ENCODE measurements around the gene FAM131B.

Gene FAM131B

GRCh38 chr7:143316492-143316891 is 46.0 kb downstream of the FAM131B start:
- CTCF ChIA-PET: interaction anchor here (1.5 to 2.3 kb wide), 2 partner anchors 10 to 11 kb away, joined by 3 to 11 read pairs; no protein-coding TSS in a partner anchor
- no peak for TF ChIP-seq CTCF (IDR thresholded peaks at IDR 0.05; ENCODE audit: insufficient read depth, low read length, missing control alignments)
- POLR2A ChIA-PET: no interaction called here
- no peak for DNase-seq (ENCODE audit: low read depth, low spot score)
- H3K4me3 ChIP-seq (ENCODE audit: low read depth, low read length): no peak overlapping the region

- TF ChIP-seq CTCF (IDR thresholded peaks at IDR 0.05; ENCODE audit: insufficient read depth, low read length, missing control alignments): no peak
- no peak within 1 kb of the TSS for H3K4me3 ChIP-seq (ENCODE audit: low read depth, low read length)
- ChIA-PET CTCF (interaction anchor here (0.5 to 2.3 kb wide), 3 partner anchors 9 to 65 kb away, joined by 3 to 11 read pairs (median 3); no protein-coding TSS in a partner anchor), POLR2A (interaction anchor here (0.6 kb wide), 1 partner anchor 42 kb away, joined by 3 read pairs; no protein-coding TSS in a partner anchor)
- no peak for DNase-seq (ENCODE audit: low read depth, low spot score)
Measured at GRCh38 chr7:143315776-143316175, 46.7 kb downstream of the FAM131B start, which contains the start of gene CLCN1. Gene CLCN1, plus strand, starts transcription at chr7:143316111. Its CDS starts 102 bp downstream, at chr7:143316213.

- TF ChIP-seq CTCF (IDR thresholded peaks at IDR 0.05; ENCODE audit: insufficient read depth, low read length, missing control alignments): no peak
- POLR2A ChIA-PET: no interaction called here
- CTCF ChIA-PET: interaction anchor here (0.7 kb wide), 1 partner anchor 66 kb away, joined by 3 read pairs; no protein-coding TSS in a partner anchor
- H3K4me3 ChIP-seq (ENCODE audit: low read depth, low read length): no peak overlapping the region
- no peak for DNase-seq (ENCODE audit: low read depth, low spot score)
Measured at GRCh38 chr7:143314127-143314526, 48.4 kb downstream of the FAM131B start.

- no peak for DNase-seq (ENCODE audit: low read depth, low spot score)
- CTCF ChIA-PET: interaction anchor here (1.3 to 2.8 kb wide), 3 partner anchors 9 to 68 kb away, joined by 3 to 16 read pairs (median 6); no protein-coding TSS in a partner anchor
- TF ChIP-seq CTCF (IDR thresholded peaks at IDR 0.05; ENCODE audit: insufficient read depth, low read length, missing control alignments): no peak
- POLR2A ChIA-PET: no interaction called here
- H3K4me3 ChIP-seq (ENCODE audit: low read depth, low read length): no peak overlapping the region
Measured at GRCh38 chr7:143308632-143309031, 53.9 kb downstream of the FAM131B start.

GRCh38 chr7:143305423-143306070 is 57.0 kb downstream of the FAM131B start:
- H3K4me3 ChIP-seq (ENCODE audit: low read depth, low read length): no peak overlapping the region
- POLR2A ChIA-PET: no interaction called here
- DNase-seq (ENCODE audit: low read depth, low spot score): no peak
- CTCF ChIA-PET: interaction anchor here (0.8 to 2.7 kb wide), 15 partner anchors 10 to 112 kb away, joined by 3 to 18 read pairs (median 4); partner anchors contain the start of genes CASP2 and CLCN1
- peak; percentile 73 for TF ChIP-seq CTCF (IDR thresholded peaks at IDR 0.05; ENCODE audit: insufficient read depth, low read length, missing control alignments)

- POLR2A ChIA-PET: no interaction called here
- no peak for TF ChIP-seq CTCF (IDR thresholded peaks at IDR 0.05; ENCODE audit: insufficient read depth, low read length, missing control alignments)
- CTCF ChIA-PET: interaction anchor here (1.0 to 2.7 kb wide), 10 partner anchors 9 to 112 kb away, joined by 3 to 18 read pairs (median 4); partner anchors contain the start of genes CASP2 and CLCN1
- no peak for DNase-seq (ENCODE audit: low read depth, low spot score)
- no peak overlapping the region for H3K4me3 ChIP-seq (ENCODE audit: low read depth, low read length)
Measured at GRCh38 chr7:143304938-143305337, 57.6 kb downstream of the FAM131B start.
